Upper lobe of left lung (tissue), 4 donors: Measurements from ENCODE around the gene TMED10.

Source experiments
- CTCF ChIP-seq, 6 experiments: fragments of 450-650 bp in 4 of 6; fragments of 200-600 bp in 2 of 6; sonication (generic) in 2 of 6; IDR thresholded peaks; one replicate each; pipeline ENCODE4 v1.5.1; 2016 to 2019; ENCODE audit warnings: antibody characterized with exemption in 6 of 6
- EP300 ChIP-seq, 4 donors: sonication (generic); formaldehyde crosslinking; IDR thresholded peaks; one replicate each; pipeline ENCODE4 v1.5.1; 2017; ENCODE audit warnings: antibody characterized with exemption in 4 of 4, control low read depth in 2 of 4
- POLR2AphosphoS5 ChIP-seq, 2 donors: sonication (generic); formaldehyde crosslinking; IDR thresholded peaks; one replicate each; pipeline ENCODE4 v1.5.1; 2017; ENCODE audit warnings: antibody characterized with exemption in 2 of 2

GRCh38 chr14:75142494-75142893 lies 33.9 kb downstream of the TMED10 start:
- TF ChIP-seq CTCF (IDR thresholded peaks at IDR 0.05) (no peak), EP300 (IDR thresholded peaks at IDR 0.05) (no peak), POLR2AphosphoS5 (IDR thresholded peaks at IDR 0.05) (no peak)
